GM21367 (cell line): ENCODE measurements around the gene AP2A2.

Source experiments
- ATAC-seq: cut with Tn5 transposase; IDR thresholded peaks from one replicate; pipeline ENCODE4 v1.9.1; 2021; ENCODE audit not compliant: unreplicated experiment

The AP2A2 gene

GRCh38 chr11:898540-899190 lies 27.0 kb upstream of the AP2A2 start:
- ATAC-seq: no peak

- no peak for ATAC-seq
These were observed 25.9 kb upstream of the AP2A2 start for GRCh38 chr11:899724-900123.

- no peak for ATAC-seq
These were observed 25.1 kb upstream of the AP2A2 start for GRCh38 chr11:900545-900944.

GRCh38 chr11:901452-902061 lies 24.1 kb upstream of the AP2A2 start:
- ATAC-seq: no peak

GRCh38 chr11:904380-904779 lies 21.3 kb upstream of the AP2A2 start:
- no peak for ATAC-seq

DNA sequence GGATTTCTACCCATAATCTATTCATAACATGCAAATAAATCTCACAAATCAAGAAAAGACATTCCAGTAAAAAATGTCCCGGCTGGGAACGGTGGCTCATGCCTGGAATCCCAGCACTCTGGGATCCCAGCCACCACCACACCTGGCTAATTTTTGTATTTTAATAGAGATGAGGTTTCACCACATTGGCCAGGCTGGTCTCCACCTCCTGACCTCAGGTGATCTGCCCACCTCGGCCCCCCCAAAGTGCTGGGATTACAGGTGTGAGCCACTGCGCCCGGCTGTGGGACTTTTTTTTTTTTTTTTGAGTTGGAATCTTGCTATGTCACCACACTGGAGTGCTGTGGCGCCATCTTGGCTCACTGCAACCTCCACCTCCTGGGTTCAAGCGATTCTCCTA lies 19.7 kb upstream of the AP2A2 start:
- ATAC-seq: no peak

DNA sequence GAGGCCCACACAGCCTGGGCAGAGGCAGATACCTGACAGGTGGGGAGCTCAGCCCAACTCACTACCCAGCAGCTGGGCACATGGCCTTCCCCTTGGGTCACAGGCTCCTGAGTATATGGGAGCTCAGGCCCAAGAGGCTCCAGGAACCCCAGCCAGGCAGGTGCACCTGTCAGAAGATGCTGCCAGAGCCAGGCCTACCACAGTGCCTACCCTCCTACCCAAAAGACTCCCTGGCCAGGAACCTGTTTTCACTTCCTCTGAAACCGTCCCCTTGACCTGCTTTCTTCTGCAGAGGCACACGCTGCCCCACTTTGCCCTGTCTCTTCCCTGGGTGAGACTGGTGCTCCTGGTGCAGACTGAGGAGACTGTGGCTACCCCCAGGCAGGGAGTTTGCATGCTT lies 18.0 kb upstream of the AP2A2 start:
- no peak for ATAC-seq

GRCh38 chr11:908273-908672 lies 17.4 kb upstream of the AP2A2 start:
- no peak for ATAC-seq

DNA sequence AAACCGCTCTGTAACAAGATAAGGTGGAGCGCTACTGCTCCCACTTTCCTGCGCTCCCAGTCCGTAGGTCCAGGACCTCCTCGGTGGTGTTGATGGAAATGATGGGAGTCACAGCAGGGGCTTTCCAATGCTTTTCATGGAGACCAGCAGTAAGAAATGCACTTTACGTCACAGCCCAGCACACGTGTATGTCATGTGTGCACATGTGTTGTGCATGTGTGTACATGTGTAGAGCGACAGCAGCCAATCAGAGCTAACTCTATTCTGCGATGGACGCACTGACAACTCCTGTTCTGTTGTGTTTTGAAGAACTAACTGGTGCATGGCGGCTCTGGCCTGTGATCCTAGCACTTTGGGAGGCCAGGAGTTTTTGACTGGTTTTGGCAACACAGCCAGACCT lies 16.3 kb upstream of the AP2A2 start:
- no peak for ATAC-seq

- ATAC-seq: peak; percentile 3
These were observed 15.6 kb upstream of the AP2A2 start for GRCh38 chr11:910044-910588.

GRCh38 chr11:910589-911030 lies 15.1 kb upstream of the AP2A2 start, which contains the start of gene CHID1:
CHID1 (minus strand) TSS chr11:910810; CDS start chr11:904816, 5,994 bp downstream.
- peak; percentile 79 for ATAC-seq

DNA sequence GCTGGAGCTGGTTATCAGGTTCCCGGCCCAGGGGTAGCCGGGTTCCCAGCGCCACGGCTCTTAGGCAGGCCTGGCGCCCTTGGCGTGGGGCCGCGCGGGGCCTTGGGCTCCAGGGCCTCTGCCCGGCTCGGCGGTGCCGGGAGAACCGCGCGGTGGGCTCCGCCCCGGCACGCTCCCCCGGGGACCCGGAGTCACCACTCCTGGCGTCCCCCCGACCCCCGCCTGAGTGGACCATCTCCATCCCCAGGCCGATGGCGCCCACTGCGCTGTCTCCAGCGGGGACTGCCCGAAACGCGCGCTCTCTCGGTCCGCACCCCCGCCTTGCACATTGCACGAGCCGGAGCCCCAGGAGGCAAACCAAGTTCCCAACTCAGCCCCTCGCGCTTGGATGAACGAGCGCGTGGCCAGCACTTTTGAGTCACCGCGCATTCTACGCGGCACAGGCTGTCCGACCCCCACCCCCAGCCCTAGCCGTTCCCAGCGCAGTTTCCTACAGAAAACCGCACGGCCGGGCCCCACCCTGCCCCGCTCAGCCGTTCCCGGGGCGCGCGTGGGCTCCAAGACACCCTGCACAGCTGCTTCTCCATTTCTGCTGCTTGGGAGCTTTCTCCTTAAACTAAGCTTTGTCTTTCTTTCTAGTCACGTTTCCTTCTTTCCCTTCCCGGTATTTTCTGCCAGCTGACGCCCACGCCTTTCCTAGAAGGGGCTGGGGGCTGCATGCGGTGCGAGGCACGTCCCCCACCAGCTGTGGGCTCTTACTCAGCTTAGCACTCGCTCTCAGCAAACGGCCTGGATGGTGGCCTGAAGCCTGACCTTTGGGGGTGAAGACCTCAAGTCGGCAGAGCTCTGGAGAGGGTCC lies 14.4 kb upstream of the AP2A2 start:
- ATAC-seq: peak; percentile 26

DNA sequence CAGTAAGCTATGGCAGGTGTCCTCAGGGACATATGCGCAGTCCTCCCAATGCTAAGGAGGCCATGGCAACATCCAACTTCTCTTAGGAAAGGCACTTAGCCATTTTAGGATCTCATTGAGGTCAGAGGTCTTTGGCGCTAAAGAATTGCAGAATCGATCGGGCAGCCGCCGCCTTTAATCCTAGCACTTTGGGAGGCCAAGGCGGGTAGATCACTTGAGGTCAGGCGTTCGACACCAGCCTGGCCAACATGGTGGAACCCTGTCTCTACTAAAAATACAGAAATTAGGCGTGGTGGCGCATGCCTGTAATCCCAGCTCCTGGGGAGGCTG lies 13.8 kb upstream of the AP2A2 start:
- ATAC-seq: no peak

- ATAC-seq: no peak
These were observed 13.4 kb upstream of the AP2A2 start for GRCh38 chr11:912266-912665.

DNA sequence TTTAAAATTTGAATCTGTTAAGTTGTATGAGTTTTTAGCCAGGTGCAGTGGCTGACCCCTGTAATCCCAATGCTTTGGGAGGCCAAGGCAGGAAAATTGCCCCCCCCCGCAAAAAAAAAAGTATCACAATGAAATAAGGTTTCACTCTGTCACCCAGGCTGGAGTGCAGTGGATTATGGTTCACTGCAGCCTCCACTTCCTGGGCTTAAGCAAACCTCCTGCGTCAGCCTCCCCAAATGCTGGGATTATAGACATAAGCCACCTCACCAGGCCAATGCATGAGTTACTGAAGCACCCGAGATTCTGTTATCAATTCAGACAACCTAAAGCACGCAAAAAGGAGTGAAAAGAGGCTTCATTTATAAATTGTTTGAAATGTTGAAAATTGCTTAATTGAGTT lies 12.6 kb upstream of the AP2A2 start:
- ATAC-seq: no peak

GRCh38 chr11:914204-914603 lies 11.5 kb upstream of the AP2A2 start:
- no peak for ATAC-seq

- ATAC-seq: no peak
These were observed 10.7 kb upstream of the AP2A2 start for GRCh38 chr11:914747-915501.

DNA sequence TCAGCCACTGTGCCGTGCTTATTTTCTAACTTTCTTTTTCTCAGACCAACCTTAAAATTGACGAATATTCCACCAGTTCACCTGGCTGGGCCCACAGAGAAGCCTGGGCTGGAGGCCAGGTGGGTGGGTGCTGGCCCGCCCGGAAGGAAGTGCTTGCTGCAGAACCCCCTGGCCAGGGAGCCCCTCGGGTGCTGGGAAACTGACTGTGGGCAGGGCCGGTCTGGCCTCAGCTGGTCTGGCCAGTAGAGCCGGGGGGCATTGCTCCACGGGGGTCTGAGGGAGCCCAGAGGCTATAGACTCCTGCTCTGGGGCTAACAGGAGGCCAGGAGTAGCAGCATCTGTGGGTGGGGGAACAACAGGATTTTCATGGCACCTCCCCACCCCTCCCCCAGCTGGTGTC lies 8.2 kb upstream of the AP2A2 start:
- ATAC-seq: no peak

DNA sequence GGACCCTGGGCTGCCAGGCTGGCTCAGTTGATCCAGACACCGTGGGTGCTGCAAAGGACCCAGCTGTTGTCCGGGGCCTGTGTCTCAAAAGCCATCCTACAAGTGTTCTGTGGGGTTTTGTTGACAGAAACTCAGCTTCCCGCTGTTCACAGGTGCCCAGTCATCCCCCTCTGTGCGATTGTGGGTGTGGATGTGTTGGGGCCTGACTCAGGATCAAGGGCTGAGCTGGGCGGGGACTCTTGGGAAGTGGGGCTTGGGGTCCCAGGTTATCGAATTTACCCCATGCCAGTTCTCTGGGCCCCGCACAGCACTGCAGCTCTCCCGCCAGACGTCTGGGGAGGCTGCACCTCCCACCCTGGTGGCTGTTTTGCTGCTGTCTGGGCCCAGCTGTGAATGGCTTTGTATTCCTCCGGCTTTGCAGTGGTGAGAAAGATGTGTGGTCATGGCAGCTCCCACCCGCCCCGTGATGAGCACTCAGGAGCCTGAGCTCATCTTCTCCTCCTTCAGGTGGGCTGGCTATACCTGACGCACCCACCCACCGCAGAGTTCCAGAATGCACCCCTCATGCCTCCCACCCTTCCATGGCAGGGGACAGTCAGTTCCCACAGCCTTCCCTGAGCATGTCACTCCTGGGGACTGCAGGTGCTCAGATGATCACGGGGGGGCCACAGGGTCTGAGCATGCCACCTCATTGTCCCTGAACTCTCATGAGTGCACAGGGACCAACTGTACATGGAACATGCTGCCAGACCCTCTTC lies 3.6 kb upstream of the AP2A2 start:
- ATAC-seq: no peak

DNA sequence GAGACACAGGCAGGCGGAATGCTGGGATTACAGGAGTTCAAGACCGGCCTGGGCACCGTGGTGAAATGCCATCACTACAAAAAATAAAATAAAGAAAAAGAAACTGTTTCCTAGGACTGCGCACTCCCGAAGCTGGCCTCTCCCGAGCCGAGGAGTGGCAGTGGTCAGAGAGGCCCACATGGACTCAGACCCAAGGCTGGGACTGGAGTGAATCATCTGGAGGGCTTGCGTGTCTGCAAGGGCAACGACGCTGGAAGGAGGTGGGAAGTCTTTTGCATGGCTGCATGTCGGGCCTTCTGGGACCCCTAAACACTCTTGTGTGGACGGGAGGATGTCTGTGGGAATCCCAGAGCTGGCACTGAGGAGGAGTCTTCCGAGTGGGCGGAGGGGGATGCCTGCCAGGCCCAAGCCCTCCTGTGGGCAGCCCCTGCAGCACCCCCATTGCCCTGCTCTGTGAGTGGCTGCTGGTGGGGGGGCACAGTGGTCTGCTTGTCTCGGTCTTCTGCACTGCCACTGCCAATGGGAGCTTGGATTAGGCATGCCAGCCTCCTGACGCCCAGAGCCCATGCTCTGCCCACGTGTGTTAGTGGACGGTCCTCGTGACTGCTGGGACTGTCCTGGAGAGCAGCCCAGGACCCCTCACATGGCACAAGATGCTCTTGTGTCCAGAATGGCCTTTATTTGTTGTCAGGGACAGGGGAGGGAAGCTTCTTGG lies 1.8 kb upstream of the AP2A2 start:
- no peak for ATAC-seq
